HG02981 (cell line): ENCODE results near the gene EML1.
A peak's percentile ranks its signal among the peaks of the same experiment; 100 is the strongest.

Experiments
- ATAC-seq: cut with Tn5 transposase; IDR thresholded peaks from one replicate; pipeline ENCODE4 v1.9.1; 2021; ENCODE audit warnings: mild to moderate bottlenecking, moderate library complexity; ENCODE audit not compliant: unreplicated experiment

EML1 gene

GRCh38 chr14:99862136-99862535 lies 68.9 kb downstream of the EML1 start:
- no peak for ATAC-seq

GRCh38 chr14:99863059-99863458 lies 69.8 kb downstream of the EML1 start:
- ATAC-seq, result no peak

- ATAC-seq, result no peak
These were observed 72.2 kb downstream of the EML1 start for GRCh38 chr14:99865408-99865807.

- no peak for ATAC-seq
These were observed 77.4 kb downstream of the EML1 start for GRCh38 chr14:99870617-99871016.

- no peak for ATAC-seq
These were observed 78.6 kb downstream of the EML1 start for GRCh38 chr14:99871771-99872170.

- ATAC-seq, result no peak
These were observed 79.7 kb downstream of the EML1 start for GRCh38 chr14:99872786-99873440.

GRCh38 chr14:99873653-99874052 lies 80.4 kb downstream of the EML1 start:
- no peak for ATAC-seq

- no peak for ATAC-seq
These were observed 81.1 kb downstream of the EML1 start for GRCh38 chr14:99874306-99874705.

- ATAC-seq, result no peak
These were observed 82.2 kb downstream of the EML1 start for GRCh38 chr14:99875421-99875820.

- ATAC-seq, result no peak
These were observed 82.6 kb downstream of the EML1 start for GRCh38 chr14:99875836-99876235.

GRCh38 chr14:99876406-99876805 lies 83.2 kb downstream of the EML1 start:
- ATAC-seq, result no peak

- ATAC-seq, result no peak
These were observed 85.3 kb downstream of the EML1 start for GRCh38 chr14:99878563-99878962.

GRCh38 chr14:99879401-99880295 lies 86.4 kb downstream of the EML1 start:
- ATAC-seq, result no peak

GRCh38 chr14:99880651-99881420 lies 87.6 kb downstream of the EML1 start:
- no peak for ATAC-seq

- no peak for ATAC-seq
These were observed 90.8 kb downstream of the EML1 start for GRCh38 chr14:99883866-99884650.

- ATAC-seq, result peak; percentile 78
These were observed 91.8 kb downstream of the EML1 start for GRCh38 chr14:99884834-99885648.

- ATAC-seq, result no peak
These were observed 92.4 kb downstream of the EML1 start for GRCh38 chr14:99885649-99885958.

- no peak for ATAC-seq
These were observed 94.2 kb downstream of the EML1 start for GRCh38 chr14:99887407-99887806.

- no peak for ATAC-seq
These were observed 94.9 kb downstream of the EML1 start for GRCh38 chr14:99888149-99888548.

- ATAC-seq, result no peak
These were observed 96.1 kb downstream of the EML1 start for GRCh38 chr14:99889268-99889667.
